Measurements from ENCODE around the gene EFNA4. TPM values are rescaled to one million over a fixed set of nuclear protein-coding genes. Genes with fewer than 3 reads are reported as not detected.

The EFNA4 gene
- total and polyA plus RNA-seq, 3 donors from 2014 or later = 5.3 to 6.9 (median 6.0) TPM

DNA sequence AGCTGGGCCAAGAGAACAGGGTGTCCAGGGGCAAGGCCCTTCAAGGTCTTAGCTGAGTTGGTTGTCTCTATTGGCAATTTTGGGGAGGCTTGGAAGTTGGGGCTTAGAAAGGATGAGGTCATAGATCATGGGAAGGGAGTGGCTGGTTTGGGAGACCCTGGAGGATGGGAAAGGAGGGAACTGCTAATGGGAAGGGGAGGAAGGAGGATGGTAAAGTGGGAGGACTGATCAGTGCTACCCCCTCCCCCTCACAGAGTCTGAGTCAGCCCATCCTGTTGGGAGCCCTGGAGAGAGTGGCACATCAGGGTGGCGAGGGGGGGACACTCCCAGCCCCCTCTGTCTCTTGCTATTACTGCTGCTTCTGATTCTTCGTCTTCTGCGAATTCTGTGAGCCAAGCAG, 5.1 kb downstream of the EFNA4 start:
- DNase-seq = no peak
- no peaks in the 10 kb centered on the region for H3K9me3 ChIP-seq
- intact Hi-C loops (cut with DNase I; ENCODE audit: low total_unique reads) = no loop called here
- H3K27me3 ChIP-seq = no peaks in the 10 kb centered on the region
- H3K4me1 ChIP-seq = peaks cover 4% of the 10 kb centered on the region
- no peak overlapping the region for H3K4me3 ChIP-seq
- no peak for TF ChIP-seq POLR2A (IDR thresholded peaks at IDR 0.05)
- TF ChIP-seq, protein P1, sequence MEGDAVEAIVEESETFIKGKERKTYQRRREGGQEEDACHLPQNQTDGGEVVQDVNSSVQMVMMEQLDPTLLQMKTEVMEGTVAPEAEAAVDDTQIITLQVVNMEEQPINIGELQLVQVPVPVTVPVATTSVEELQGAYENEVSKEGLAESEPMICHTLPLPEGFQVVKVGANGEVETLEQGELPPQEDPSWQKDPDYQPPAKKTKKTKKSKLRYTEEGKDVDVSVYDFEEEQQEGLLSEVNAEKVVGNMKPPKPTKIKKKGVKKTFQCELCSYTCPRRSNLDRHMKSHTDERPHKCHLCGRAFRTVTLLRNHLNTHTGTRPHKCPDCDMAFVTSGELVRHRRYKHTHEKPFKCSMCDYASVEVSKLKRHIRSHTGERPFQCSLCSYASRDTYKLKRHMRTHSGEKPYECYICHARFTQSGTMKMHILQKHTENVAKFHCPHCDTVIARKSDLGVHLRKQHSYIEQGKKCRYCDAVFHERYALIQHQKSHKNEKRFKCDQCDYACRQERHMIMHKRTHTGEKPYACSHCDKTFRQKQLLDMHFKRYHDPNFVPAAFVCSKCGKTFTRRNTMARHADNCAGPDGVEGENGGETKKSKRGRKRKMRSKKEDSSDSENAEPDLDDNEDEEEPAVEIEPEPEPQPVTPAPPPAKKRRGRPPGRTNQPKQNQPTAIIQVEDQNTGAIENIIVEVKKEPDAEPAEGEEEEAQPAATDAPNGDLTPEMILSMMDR (IDR thresholded peaks at IDR 0.05) = no peak
- no peaks in the 10 kb centered on the region for H3K36me3 ChIP-seq (ENCODE audit: low read depth, missing control alignments)
- WGBS, 2 donors = 73 to 88% methylated on average over 3 of the region's 3 CpGs
- no peak overlapping the region for H3K27ac ChIP-seq

- Histone ChIP-seq H3K9me3 (no peaks in the 10 kb centered on the region), H3K4me1 (peaks cover 4% of the 10 kb centered on the region), H3K27ac (no peak overlapping the region), H3K4me3 (peak overlapping the region in 1 of 2 donors; percentile 56), H3K27me3 (no peaks in the 10 kb centered on the region), H3K36me3 (ENCODE audit: low read depth, missing control alignments) (no peaks in the 10 kb centered on the region)
- TF ChIP-seq, protein P1 (IDR thresholded peaks at IDR 0.05) = no peak
- TF ChIP-seq POLR2A (IDR thresholded peaks at IDR 0.05) = no peak
- 20 to 49% methylated on average over 2 to 7 of the region's 7 CpGs for WGBS, 2 donors
- DNase-seq = no peak
- intact Hi-C loops (cut with DNase I; ENCODE audit: low total_unique reads) = no loop called here
Measured at GRCh38 chr1:155069551-155070157, 6.1 kb downstream of the EFNA4 start.

DNA sequence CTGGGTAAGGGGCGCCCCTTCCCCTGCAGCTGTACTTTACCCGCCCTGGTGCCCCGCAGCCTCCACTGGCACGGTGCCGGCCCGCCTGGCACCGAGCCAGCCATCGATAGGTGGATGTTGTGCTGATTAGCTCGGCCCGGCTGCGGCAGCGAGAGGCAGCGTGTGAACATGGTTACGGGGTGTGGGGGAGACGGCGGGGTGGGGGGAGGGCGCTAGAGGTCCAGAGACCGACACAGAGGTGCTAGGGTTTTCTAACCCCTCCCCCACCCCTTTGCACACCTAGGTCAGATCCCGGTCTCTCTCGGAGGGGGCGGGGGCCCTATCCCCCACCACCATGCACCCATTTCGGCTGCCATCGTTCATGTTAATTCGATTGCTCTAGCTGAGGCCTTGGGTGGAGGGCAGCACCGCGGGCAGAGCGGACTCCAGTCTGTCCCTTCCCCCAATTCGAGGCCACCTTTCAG, 6.7 kb downstream of the EFNA4 start:
- H3K9me3 ChIP-seq = no peaks in the 10 kb centered on the region
- 25 to 29% methylated on average over 14 to 28 of the region's 28 CpGs for WGBS, 2 donors
- intact Hi-C loops (cut with DNase I; ENCODE audit: low total_unique reads) = no loop called here
- no peak for DNase-seq
- H3K27me3 ChIP-seq = no peaks in the 10 kb centered on the region
- peaks cover under 1% of the 10 kb centered on the region for H3K4me1 ChIP-seq
- no peaks in the 10 kb centered on the region for H3K36me3 ChIP-seq (ENCODE audit: low read depth, missing control alignments)
- TF ChIP-seq, protein P1 (IDR thresholded peaks at IDR 0.05) = no peak
- no peak for TF ChIP-seq POLR2A (IDR thresholded peaks at IDR 0.05)
- peak overlapping the region; percentile 55 to 56 for H3K4me3 ChIP-seq
- peak overlapping the region in 1 of 2 donors; percentile 78 for H3K27ac ChIP-seq

- Histone ChIP-seq H3K4me1 (no peaks in the 10 kb centered on the region), H3K9me3 (no peaks in the 10 kb centered on the region), H3K4me3 (peak overlapping the region; percentile 55 to 56), H3K27ac (peak overlapping the region; percentile 27 to 78), H3K27me3 (no peaks in the 10 kb centered on the region), H3K36me3 (ENCODE audit: low read depth, missing control alignments) (no peaks in the 10 kb centered on the region)
- 6 to 10% methylated on average over 6 to 55 of the region's 61 CpGs for WGBS, 2 donors
- intact Hi-C loops (cut with DNase I; ENCODE audit: low total_unique reads) = no loop called here
- TF ChIP-seq, protein P1 (IDR thresholded peaks at IDR 0.05) = peak; percentile 30 to 46 (median 30)
- TF ChIP-seq POLR2A (IDR thresholded peaks at IDR 0.05) = no peak
- peak; percentile 90 for DNase-seq
Measured at GRCh38 chr1:155070721-155071569, 7.4 kb downstream of the EFNA4 start.

Data from testis (tissue), 3 donors.